Keratinocyte (primary cell): Measurements from ENCODE around the gene TLDC2. TPM values are rescaled to one million over a fixed set of nuclear protein-coding genes. Genes with fewer than 3 reads are reported as not detected.

ENCODE experiments used
- DNase-seq: peaks from one replicate; pipeline ENCODE4 v3.0.0-alpha.2; 2011; ENCODE audit warnings: low read depth, missing footprints, low spot score
- FAIRE-seq: peaks from 2 replicates; lab custom pipeline; 2011; peaks lifted over from hg19 to GRCh38; lab: Jason Lieb, UNC
- H2AFZ ChIP-seq: 2 replicates; pipeline ENCODE4 v1.6.0; 2012; ENCODE audit warnings: low read length, control low read depth, inconsistent platforms; ENCODE audit not compliant: control insufficient read depth
- H3K27ac ChIP-seq: 2 replicates; pipeline ENCODE4 v1.5.1; 2011; ENCODE audit warnings: low read length; ENCODE audit not compliant: control insufficient read depth, insufficient read depth
- H3K27me3 ChIP-seq: 3 replicates; pipeline ENCODE4 v1.6.0; 2011; ENCODE audit warnings: low read length; ENCODE audit not compliant: control insufficient read depth, insufficient read depth; ENCODE audit errors: extremely low read depth
- H3K36me3 ChIP-seq, 2 experiments: 2 replicates in 1 of 2; 3 replicates in 1 of 2; pipeline ENCODE4 v1.5.1; 2011; ENCODE audit warnings: low read length in 2 of 2, mild to moderate bottlenecking in 1 of 2; ENCODE audit not compliant: control insufficient read depth in 2 of 2, insufficient read depth in 2 of 2; ENCODE audit errors: extremely low read depth in 1 of 2
- H3K4me1 ChIP-seq: 3 replicates; pipeline ENCODE4 v1.5.1; 2011; ENCODE audit warnings: low read length; ENCODE audit not compliant: control insufficient read depth, insufficient read depth; ENCODE audit errors: extremely low read depth
- H3K4me2 ChIP-seq: 3 replicates; pipeline ENCODE4 v1.6.0; 2011; ENCODE audit warnings: low read depth, low read length; ENCODE audit not compliant: control insufficient read depth, insufficient read depth; ENCODE audit errors: extremely low read depth
- H3K4me3 ChIP-seq, 3 experiments: fragments of 200-600 bp in 1 of 3; sonication (generic) in 1 of 3; 2 replicates in 2 of 3; 3 replicates in 1 of 3; pipeline ENCODE4 v1.5.1; 2011 to 2016; ENCODE audit warnings: low read length in 3 of 3, mild to moderate bottlenecking in 3 of 3, control low read depth in 2 of 3, inconsistent platforms in 1 of 3, low read depth in 1 of 3, mixed read lengths in 1 of 3, mixed run types in 1 of 3, moderate library complexity in 1 of 3; ENCODE audit not compliant: control insufficient read depth in 2 of 3, insufficient read depth in 2 of 3; ENCODE audit errors: extremely low read depth in 1 of 3
- H3K79me2 ChIP-seq: 2 replicates; pipeline ENCODE4 v1.6.0; 2012; ENCODE audit warnings: low read length; ENCODE audit not compliant: control insufficient read depth, insufficient read depth
- H3K9ac ChIP-seq: 3 replicates; pipeline ENCODE4 v1.6.0; 2011; ENCODE audit warnings: low read length; ENCODE audit not compliant: control insufficient read depth, insufficient read depth; ENCODE audit errors: extremely low read depth
- H3K9me1 ChIP-seq: 3 replicates; pipeline ENCODE4 v1.6.0; 2011; ENCODE audit warnings: low read length; ENCODE audit not compliant: control insufficient read depth, insufficient read depth; ENCODE audit errors: extremely low read depth
- H3K9me3 ChIP-seq: 2 replicates; pipeline ENCODE4 v1.5.1; 2012; ENCODE audit warnings: low read depth, low read length; ENCODE audit not compliant: control insufficient read depth
- H4K20me1 ChIP-seq: 3 replicates; pipeline ENCODE4 v1.6.0; 2011; ENCODE audit warnings: low read length; ENCODE audit not compliant: control insufficient read depth, insufficient read depth; ENCODE audit errors: extremely low read depth
- CTCF ChIP-seq, 3 experiments: IDR thresholded peaks in 1 of 3; conservative IDR thresholded peaks in 1 of 3; optimal IDR thresholded peaks in 1 of 3; 2 replicates in 2 of 3; 3 replicates in 1 of 3; pipeline versions ENCODE3 to v1.5.1; 2011; ENCODE audit warnings: low read length in 3 of 3, mild to moderate bottlenecking in 3 of 3, moderate library complexity in 2 of 3, control low read depth in 1 of 3, inconsistent platforms in 1 of 3; ENCODE audit not compliant: insufficient read depth in 2 of 3; ENCODE audit errors: extremely low read depth in 1 of 3
- EZH2 ChIP-seq: IDR thresholded peaks from one replicate; pipeline ENCODE4 v1.6.1; 2012; ENCODE audit warnings: inconsistent platforms, mild to moderate bottlenecking, low read length, moderate library complexity
- dilution Hi-C: fragments of 300-500 bp; cut with MboI; formaldehyde crosslinking; loops from one replicate; pipeline ENCODE4 v1.7.0; 2020; ENCODE audit warnings: low sequenced_read_pairs; ENCODE audit not compliant: extremely low pct_ligation_motif_present
- polyA plus RNA-seq, 5 experiments: library from polyadenylated mRNA; depleted of rRNA in 3 of 5; stranded (reverse) in 3 of 5; stranded (forward) in 1 of 5; unstranded in 1 of 5; fragments of >200 nt; gene quantifications; 1 replicate in 1 of 5; 2 replicates in 3 of 5; 3 replicates in 1 of 5; pipeline versions ENCODE4 v1.2.1 to v1.2.3, GENCODE V29; 2011 to 2012; ENCODE audit warnings: missing spikeins in 2 of 5, low read depth in 1 of 5, low replicate concordance in 1 of 5

The TLDC2 gene
- polyA plus RNA-seq, 1 donor (not counting 4 experiments of a cell fraction or from before 2014, with no cell fraction given) = 0.34 TPM

DNA sequence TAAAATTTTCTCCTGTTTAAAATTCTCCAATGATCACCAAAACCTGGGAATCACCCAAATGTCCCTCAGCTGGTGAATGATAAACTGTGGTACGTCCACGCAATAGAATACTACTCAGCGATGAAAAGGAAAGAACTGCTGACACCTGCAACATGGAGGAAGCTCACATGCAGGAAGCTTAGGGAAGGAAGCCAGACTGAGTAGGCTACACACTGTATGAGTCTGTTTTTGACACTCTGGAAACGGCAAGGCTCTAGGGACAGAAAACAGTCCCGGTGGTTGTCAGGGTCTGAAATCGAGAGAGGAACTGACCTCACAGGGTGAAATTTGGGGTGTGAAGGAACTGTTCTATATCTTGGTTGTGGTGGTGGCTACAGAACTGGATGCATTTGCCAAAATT is 25.2 kb upstream of the TLDC2 start:
- FAIRE-seq (no peak), DNase-seq (no peak)
- Histone ChIP-seq H3K4me1 (peaks cover 36% of the 10 kb centered on the region), H3K9ac (no peak overlapping the region), H3K4me2 (no peak overlapping the region), H3K9me3 (no peaks in the 10 kb centered on the region), H2AFZ (no peak overlapping the region), H3K4me3 (no peak overlapping the region), H3K27me3 (no peaks in the 10 kb centered on the region), H4K20me1 (peaks cover 3% of the 10 kb centered on the region), H3K27ac (no peak overlapping the region), H3K79me2 (peaks cover 83% of the 10 kb centered on the region), H3K9me1 (peaks cover 7% of the 10 kb centered on the region), H3K36me3 (peaks cover 4 to 7% of the 10 kb centered on the region in 2 experiments)
- TF ChIP-seq CTCF (optimal IDR thresholded peaks at IDR 0.05 in 1 of 3, IDR thresholded peaks at IDR 0.05 in 1 of 3, conservative IDR thresholded peaks at IDR 0.05 in 1 of 3; ENCODE audit: extremely low read depth in 1 of 3, insufficient read depth in 2 of 3, low read length in 3 of 3) (no peak), EZH2 (no peak)
- dilution Hi-C loops = no loop called here

- no peak overlapping the region for H3K9ac ChIP-seq
- peaks cover 83% of the 10 kb centered on the region for H3K79me2 ChIP-seq
- no peak overlapping the region for H3K4me3 ChIP-seq
- H4K20me1 ChIP-seq = peaks cover 3% of the 10 kb centered on the region
- dilution Hi-C loops = no loop called here
- H3K9me3 ChIP-seq = no peaks in the 10 kb centered on the region
- H3K27me3 ChIP-seq = no peaks in the 10 kb centered on the region
- FAIRE-seq = no peak
- H2AFZ ChIP-seq = no peak overlapping the region
- peaks cover 4 to 7% of the 10 kb centered on the region in 2 experiments for H3K36me3 ChIP-seq
- no peak overlapping the region for H3K4me2 ChIP-seq
- TF ChIP-seq CTCF (optimal IDR thresholded peaks at IDR 0.05 in 1 of 3, IDR thresholded peaks at IDR 0.05 in 1 of 3, conservative IDR thresholded peaks at IDR 0.05 in 1 of 3; ENCODE audit: extremely low read depth in 1 of 3, insufficient read depth in 2 of 3, low read length in 3 of 3) (no peak), EZH2 (no peak)
- peaks cover 43% of the 10 kb centered on the region for H3K4me1 ChIP-seq
- DNase-seq = no peak
- H3K9me1 ChIP-seq = peaks cover 10% of the 10 kb centered on the region
- no peak overlapping the region for H3K27ac ChIP-seq
These were observed 24.4 kb upstream of the TLDC2 start for GRCh38 chr20:36851490-36851889.
